Endothelial cell (in vitro differentiated cells): Measurements from ENCODE around the gene SMU1. TPM values are rescaled to one million over a fixed set of nuclear protein-coding genes. Genes with fewer than 3 reads are reported as not detected.

Experiments used
- DNase-seq: peaks from one replicate; pipeline ENCODE4 v3.0.0; 2021; ENCODE audit warnings: low spot score
- H3K27ac Mint-ChIP-seq: one replicate; pipeline ENCODE4 v1.8.0; 2021; ENCODE audit warnings: mixed read lengths, inconsistent platforms; ENCODE audit not compliant: unreplicated experiment
- H3K27me3 Mint-ChIP-seq: one replicate; pipeline ENCODE4 v1.8.0; 2021; ENCODE audit warnings: mild to moderate bottlenecking, moderate library complexity, mixed read lengths, inconsistent platforms; ENCODE audit not compliant: unreplicated experiment
- H3K36me3 Mint-ChIP-seq: one replicate; pipeline ENCODE4 v1.8.0; 2021; ENCODE audit warnings: mild to moderate bottlenecking, low read depth, mixed read lengths, inconsistent platforms; ENCODE audit not compliant: unreplicated experiment
- H3K4me1 Mint-ChIP-seq: one replicate; pipeline ENCODE4 v1.8.0; 2021; ENCODE audit warnings: mild to moderate bottlenecking, mixed read lengths, inconsistent platforms; ENCODE audit not compliant: unreplicated experiment
- H3K4me3 Mint-ChIP-seq: one replicate; pipeline ENCODE4 v1.8.0; 2021; ENCODE audit warnings: mild to moderate bottlenecking, mixed read lengths, inconsistent platforms; ENCODE audit not compliant: unreplicated experiment
- H3K9me3 Mint-ChIP-seq: one replicate; pipeline ENCODE4 v1.8.0; 2021; ENCODE audit warnings: mixed read lengths, inconsistent platforms; ENCODE audit not compliant: unreplicated experiment
- total RNA-seq: library from RNA; stranded (reverse); fragmentation: NEBNext Ultra II Directional; extraction: Animal tissue kit (Norgen Biotek cat#: 25700); gene quantifications from one replicate; pipeline ENCODE4 v1.2.1, GENCODE V29; 2021; ENCODE audit not compliant: unreplicated experiment
- TF ChIP-seq, protein P1 (sequence below): fragments of 200-600 bp; sonication (generic); IDR thresholded peaks from one replicate; pipeline ENCODE4 v1.5.0; 2021; ENCODE audit warnings: antibody characterized with exemption; ENCODE audit not compliant: unreplicated experiment

Gene SMU1
- total RNA-seq, 1 donor from 2014 or later = 23.7 TPM

DNA sequence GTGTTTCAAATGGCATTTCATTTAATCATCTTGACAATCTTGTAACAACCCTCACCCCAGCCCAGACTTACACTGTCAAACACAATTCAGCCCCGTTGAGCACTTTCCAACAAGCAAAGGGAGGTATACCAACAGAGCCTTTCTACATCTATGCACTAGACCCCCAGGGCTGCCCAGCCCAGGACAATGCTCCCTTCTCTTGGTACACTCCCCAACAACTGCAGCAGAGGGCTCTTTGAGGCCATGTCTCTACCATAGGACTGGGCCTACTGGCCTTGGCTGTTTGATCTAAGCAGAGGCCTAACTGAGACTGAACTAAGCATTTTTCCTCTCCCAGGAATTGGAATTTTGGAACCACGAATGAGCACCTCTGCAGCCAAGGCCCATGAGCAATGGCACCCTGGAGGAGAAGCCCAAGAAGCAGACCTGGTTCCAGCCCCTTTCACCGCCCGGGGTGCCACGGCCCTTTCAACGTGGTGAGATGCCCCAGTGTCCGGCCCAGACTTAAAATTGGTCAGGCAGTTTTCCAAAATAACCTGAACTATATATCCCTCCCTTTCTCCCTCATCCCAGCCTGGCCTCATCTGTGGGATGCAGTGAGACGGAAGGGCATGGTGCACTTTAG, 47.0 kb upstream of the SMU1 start:
- TF ChIP-seq, protein P1, sequence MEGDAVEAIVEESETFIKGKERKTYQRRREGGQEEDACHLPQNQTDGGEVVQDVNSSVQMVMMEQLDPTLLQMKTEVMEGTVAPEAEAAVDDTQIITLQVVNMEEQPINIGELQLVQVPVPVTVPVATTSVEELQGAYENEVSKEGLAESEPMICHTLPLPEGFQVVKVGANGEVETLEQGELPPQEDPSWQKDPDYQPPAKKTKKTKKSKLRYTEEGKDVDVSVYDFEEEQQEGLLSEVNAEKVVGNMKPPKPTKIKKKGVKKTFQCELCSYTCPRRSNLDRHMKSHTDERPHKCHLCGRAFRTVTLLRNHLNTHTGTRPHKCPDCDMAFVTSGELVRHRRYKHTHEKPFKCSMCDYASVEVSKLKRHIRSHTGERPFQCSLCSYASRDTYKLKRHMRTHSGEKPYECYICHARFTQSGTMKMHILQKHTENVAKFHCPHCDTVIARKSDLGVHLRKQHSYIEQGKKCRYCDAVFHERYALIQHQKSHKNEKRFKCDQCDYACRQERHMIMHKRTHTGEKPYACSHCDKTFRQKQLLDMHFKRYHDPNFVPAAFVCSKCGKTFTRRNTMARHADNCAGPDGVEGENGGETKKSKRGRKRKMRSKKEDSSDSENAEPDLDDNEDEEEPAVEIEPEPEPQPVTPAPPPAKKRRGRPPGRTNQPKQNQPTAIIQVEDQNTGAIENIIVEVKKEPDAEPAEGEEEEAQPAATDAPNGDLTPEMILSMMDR = no peak
- Mint-ChIP-seq H3K27me3 (peaks cover 4% of the 10 kb centered on the region), H3K27ac (no peak overlapping the region), H3K36me3 (peaks cover 24% of the 10 kb centered on the region), H3K4me1 (peaks cover 6% of the 10 kb centered on the region), H3K9me3 (no peaks in the 10 kb centered on the region), H3K4me3 (no peak overlapping the region)
- DNase-seq = no peak

DNA sequence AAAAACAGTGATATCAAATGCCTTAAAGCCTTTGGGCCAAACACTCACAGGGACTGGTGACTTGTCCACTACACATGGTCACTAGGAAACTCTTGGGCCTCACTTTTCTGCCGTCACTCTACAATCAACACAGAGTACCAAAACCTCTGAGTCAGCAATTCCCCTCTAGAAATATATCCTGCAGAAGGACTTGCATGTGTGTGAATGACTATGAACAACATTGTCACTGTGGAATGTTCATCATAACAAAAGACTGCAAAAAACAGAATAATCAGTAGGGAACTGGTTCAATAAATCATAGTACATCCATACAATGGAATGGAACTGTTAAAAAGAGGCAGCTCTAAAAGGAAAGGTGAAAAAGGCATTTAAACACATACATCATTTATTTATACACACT, 44.1 kb upstream of the SMU1 start:
- H3K27ac Mint-ChIP-seq = no peak overlapping the region
- TF ChIP-seq, protein P1 = no peak
- DNase-seq = no peak
- H3K36me3 Mint-ChIP-seq = peaks cover 6% of the 10 kb centered on the region
- H3K27me3 Mint-ChIP-seq = peaks cover 4% of the 10 kb centered on the region
- peaks cover 8% of the 10 kb centered on the region for H3K4me1 Mint-ChIP-seq
- no peak overlapping the region for H3K4me3 Mint-ChIP-seq
- no peaks in the 10 kb centered on the region for H3K9me3 Mint-ChIP-seq

DNA sequence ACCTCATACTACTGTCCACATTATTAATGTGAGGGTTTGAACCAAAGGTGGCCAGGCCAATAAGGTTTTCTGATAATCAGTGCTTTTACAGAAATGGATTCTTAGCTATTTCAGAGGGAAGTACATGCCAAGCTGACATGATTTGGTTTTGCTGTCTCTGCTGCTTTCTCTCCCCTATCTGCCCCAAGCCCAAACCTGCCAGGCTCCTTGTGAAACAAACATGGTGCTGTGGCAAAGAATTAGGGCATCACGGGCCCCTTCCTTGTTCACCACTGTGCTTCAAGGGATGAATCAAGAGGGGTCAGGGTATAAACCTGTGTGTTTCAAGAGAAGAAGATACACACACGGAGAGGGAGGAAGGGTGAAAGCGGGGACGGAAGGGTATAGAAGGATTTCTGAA, 41.3 kb upstream of the SMU1 start:
- Mint-ChIP-seq H3K9me3 (no peaks in the 10 kb centered on the region), H3K36me3 (peaks cover 22% of the 10 kb centered on the region), H3K27ac (no peak overlapping the region), H3K27me3 (peaks cover 1% of the 10 kb centered on the region), H3K4me1 (peaks cover 6% of the 10 kb centered on the region), H3K4me3 (no peak overlapping the region)
- no peak for DNase-seq
- TF ChIP-seq, protein P1 = no peak

DNA sequence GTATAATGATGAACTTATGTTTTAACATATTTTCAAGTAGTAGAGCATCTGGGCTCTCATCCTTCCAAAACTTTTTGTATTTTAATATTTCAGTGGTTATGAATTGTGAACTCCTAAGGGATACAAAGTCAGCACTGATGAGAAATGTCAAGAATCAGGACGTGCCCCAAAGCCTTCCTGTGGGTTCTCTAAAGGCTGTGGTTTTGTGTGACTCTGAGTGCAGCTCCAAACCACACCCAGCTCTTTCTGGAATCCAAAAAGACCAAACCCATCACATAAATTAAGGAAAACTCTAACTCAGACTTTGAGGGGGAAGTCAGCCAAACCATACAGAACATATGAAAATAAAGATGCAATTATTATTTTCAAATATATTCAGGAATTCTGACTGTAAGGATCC, 40.8 kb upstream of the SMU1 start:
- Mint-ChIP-seq H3K27me3 (peaks cover 1% of the 10 kb centered on the region), H3K9me3 (no peaks in the 10 kb centered on the region), H3K4me3 (no peak overlapping the region), H3K4me1 (peaks cover 8% of the 10 kb centered on the region), H3K36me3 (peaks cover 27% of the 10 kb centered on the region), H3K27ac (no peak overlapping the region)
- TF ChIP-seq, protein P1 = no peak
- no peak for DNase-seq

DNA sequence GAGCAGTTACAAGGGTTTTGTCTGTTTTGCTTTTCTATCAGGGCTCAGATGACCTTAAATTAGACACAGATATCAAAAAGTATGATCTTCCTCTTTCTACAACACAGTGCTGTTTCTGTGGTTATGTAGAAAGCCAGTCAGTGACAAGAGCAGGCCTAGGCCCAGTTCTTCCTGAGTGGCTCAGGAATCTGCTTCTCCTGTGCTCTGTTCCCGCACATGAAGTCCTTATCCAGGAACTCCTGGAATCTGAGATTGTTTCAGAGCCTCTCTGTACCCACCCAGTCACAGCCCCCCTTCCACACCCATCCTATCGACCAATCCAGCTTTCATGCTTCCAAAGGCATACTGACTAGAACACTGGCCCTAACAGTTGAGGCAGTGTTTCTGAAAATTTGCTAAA, 40.4 kb upstream of the SMU1 start:
- TF ChIP-seq, protein P1 = no peak
- Mint-ChIP-seq H3K27me3 (peaks cover 1% of the 10 kb centered on the region), H3K27ac (peak overlapping the region; percentile 62)

More for the DNA sequence above, 40.4 kb upstream of the SMU1 start:
- H3K36me3 Mint-ChIP-seq = peaks cover 28% of the 10 kb centered on the region
- peaks cover 9% of the 10 kb centered on the region for H3K4me1 Mint-ChIP-seq
- H3K4me3 Mint-ChIP-seq = no peak overlapping the region
- DNase-seq = no peak
- no peaks in the 10 kb centered on the region for H3K9me3 Mint-ChIP-seq
